ENCODE data around the gene RHBDL1. TPM values are rescaled to one million over a fixed set of nuclear protein-coding genes. Genes with fewer than 3 reads are reported as not detected.

RHBDL1 gene
- total and polyA plus RNA-seq, 2 of the 8 experiments (the other 6 are each of a cell fraction or from before 2014, with no cell fraction given) = 4.0 to 8.1 TPM

- TF ChIP-seq CTCF (IDR thresholded peaks at IDR 0.05; ENCODE audit: control extremely low read depth in 1 of 3, insufficient read depth in 1 of 3, low read depth in 1 of 3, low read length in 3 of 3) (no peak), RBBP5 (IDR thresholded peaks at IDR 0.05; ENCODE audit: borderline replicate concordance, low read depth, low read length) (no peak), SP2 (IDR thresholded peaks at IDR 0.05; ENCODE audit: low read length) (no peak), GABPA (IDR thresholded peaks at IDR 0.05; ENCODE audit: borderline replicate concordance, insufficient read depth, low read length) (no peak), USF2 (IDR thresholded peaks at IDR 0.05; ENCODE audit: low read length) (no peak), CHD1 (IDR thresholded peaks at IDR 0.05; ENCODE audit: low read depth, low read length) (no peak), SAP30 (IDR thresholded peaks at IDR 0.05; ENCODE audit: insufficient read depth, insufficient replicate concordance, low read length) (no peak), FOSL1 (IDR thresholded peaks at IDR 0.05; ENCODE audit: insufficient read depth, low read depth, low read length) (no peak), TAF7 (optimal IDR thresholded peaks at IDR 0.05; ENCODE audit: borderline replicate concordance, low read depth, low read length) (no peak), ASH2L (IDR thresholded peaks at IDR 0.05; ENCODE audit: low read length) (peak; percentile 36), SIN3A (conservative IDR thresholded peaks at IDR 0.05 in 1 of 2, IDR thresholded peaks at IDR 0.05 in 1 of 2; ENCODE audit: low read depth in 1 of 2, low read length in 2 of 2) (peak in 1 of 2 experiments; percentile 66; a peak in 1 of 4 replicates), BCL11A (IDR thresholded peaks at IDR 0.05; ENCODE audit: low read depth in 2 of 2, low read length in 2 of 2) (no peak), BRCA1 (IDR thresholded peaks at IDR 0.05; ENCODE audit: low read depth, low read length) (no peak), POLR2AphosphoS5 (IDR thresholded peaks at IDR 0.05; ENCODE audit: low read depth, low read length) (peak; percentile 17; the same call in 1 of the 2 replicates), SUZ12 (IDR thresholded peaks at IDR 0.05; ENCODE audit: low read length) (no peak), TBP (IDR thresholded peaks at IDR 0.05; ENCODE audit: low read depth, low read length) (no peak), NRF1 (IDR thresholded peaks at IDR 0.05; ENCODE audit: low read depth, low read length) (no peak)
These were observed at the start of gene RHBDL1 (continued) for GRCh38 chr16:674968-675883.
